ENCODE measurements around the gene CDKN1A. TPM values are rescaled to one million over a fixed set of nuclear protein-coding genes. Genes with fewer than 3 reads are reported as not detected.

CDKN1A gene
- total and polyA plus RNA-seq, 9 of the 15 experiments (the other 6 are each of a cell fraction or from before 2014, with no cell fraction given) = 0.25 to 8.1 (median 5.1) TPM

DNA sequence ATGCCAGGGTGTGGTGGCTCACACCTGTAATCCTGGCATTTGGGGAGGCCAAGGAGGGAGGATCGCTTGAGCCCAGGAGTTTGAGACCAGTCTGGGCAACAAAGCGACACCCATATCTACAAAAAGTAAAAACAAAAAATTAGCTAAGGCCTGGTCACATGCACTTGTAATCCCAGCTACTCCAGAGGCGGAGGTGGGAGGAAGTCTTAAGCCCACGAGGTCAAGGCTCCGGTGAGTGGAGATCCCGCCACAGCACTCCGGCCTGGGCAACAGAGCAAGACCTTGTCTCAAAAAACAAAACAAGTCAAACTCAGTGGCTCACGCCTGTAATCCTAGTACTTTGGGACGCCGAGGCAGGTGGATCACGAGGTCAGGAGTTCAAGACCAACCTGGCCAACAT is 48.7 kb upstream of the CDKN1A start:
- 33% methylated on average over 11 of the region's 11 CpGs for WGBS (ENCODE audit: insufficient coverage, low coverage, missing lambda C conversion rate)
- no TSS peak for BruUV-seq (replicated peaks)
- Histone ChIP-seq H3K4me2 (ENCODE audit: insufficient read depth, low read length) (no peak overlapping the region), H3K27me3 (ENCODE audit: control insufficient read depth in 2 of 2, insufficient read depth in 2 of 2, low read length in 2 of 2) (peaks cover 16 to 46% of the 10 kb centered on the region in 2 experiments), H3K9ac (ENCODE audit: insufficient read depth in 1 of 2, low read depth in 2 of 2, low read length in 2 of 2) (no peak overlapping the region), H3K4me1 (replicated peaks in 1 of 2; ENCODE audit: control insufficient read depth in 2 of 2, insufficient read depth in 2 of 2, low read length in 2 of 2) (no peaks in the 10 kb centered on the region; a peak in 2 of 5 replicates), H3K4me3 (no peak overlapping the region), H3K36me3 (ENCODE audit: control insufficient read depth, insufficient read depth, low read length) (no peaks in the 10 kb centered on the region), H2AFZ (ENCODE audit: low read depth, low read length) (no peak overlapping the region), H3K27ac (ENCODE audit: extremely low read depth, low read depth, low read length) (no peak overlapping the region), H4K20me1 (replicated peaks; ENCODE audit: control insufficient read depth, insufficient read depth, low read length) (no peaks in the 10 kb centered on the region), H3K9me1 (ENCODE audit: control insufficient read depth, insufficient read depth, low read length) (no peaks in the 10 kb centered on the region), H3K79me2 (ENCODE audit: control insufficient read depth, insufficient read depth, low read length) (no peaks in the 10 kb centered on the region), H3K9me3 (replicated peaks; ENCODE audit: control insufficient read depth, insufficient read depth, low read depth, low read length) (no peaks in the 10 kb centered on the region)
- in situ Hi-C loops (cut with MboI) (loop anchor here (10.0 kb wide), 1 partner anchor 125 kb away; no protein-coding TSS in a partner anchor), intact Hi-C loops (cut with micrococcal nuclease) (no loop called here)
- ChIA-PET CTCF (ENCODE audit: low intra/inter-chr PET ratio) (interaction anchor here (0.6 kb wide), 1 partner anchor 129 kb away, joined by 3 read pairs; no protein-coding TSS in a partner anchor), POLR2A (interaction anchor here (1.9 to 2.9 kb wide), 2 partner anchors 19 to 21 kb away, joined by 6 to 8 read pairs; no protein-coding TSS in a partner anchor)
- ATAC-seq (no peak), DNase-seq (ENCODE audit: extremely low read depth in 1 of 4, low spot score in 3 of 4) (no peak), FAIRE-seq (no peak)
- no peak for TF ChIP-seq CLOCK (CRISPR knock-in tag; IDR thresholded peaks at IDR 0.05; ENCODE audit: borderline replicate concordance)
- TF ChIP-seq, protein P1, sequence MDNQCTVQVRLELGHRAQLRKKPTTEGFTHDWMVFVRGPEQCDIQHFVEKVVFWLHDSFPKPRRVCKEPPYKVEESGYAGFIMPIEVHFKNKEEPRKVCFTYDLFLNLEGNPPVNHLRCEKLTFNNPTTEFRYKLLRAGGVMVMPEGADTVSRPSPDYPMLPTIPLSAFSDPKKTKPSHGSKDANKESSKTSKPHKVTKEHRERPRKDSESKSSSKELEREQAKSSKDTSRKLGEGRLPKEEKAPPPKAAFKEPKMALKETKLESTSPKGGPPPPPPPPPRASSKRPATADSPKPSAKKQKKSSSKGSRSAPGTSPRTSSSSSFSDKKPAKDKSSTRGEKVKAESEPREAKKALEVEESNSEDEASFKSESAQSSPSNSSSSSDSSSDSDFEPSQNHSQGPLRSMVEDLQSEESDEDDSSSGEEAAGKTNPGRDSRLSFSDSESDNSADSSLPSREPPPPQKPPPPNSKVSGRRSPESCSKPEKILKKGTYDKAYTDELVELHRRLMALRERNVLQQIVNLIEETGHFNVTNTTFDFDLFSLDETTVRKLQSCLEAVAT (IDR thresholded peaks at IDR 0.05) = no peak
- TF ChIP-seq U2AF1 (optimal IDR thresholded peaks at IDR 0.05; ENCODE audit: low read depth, low read length) = no peak
- TF ChIP-seq RAD21 (CRISPR knock-in tag; conservative IDR thresholded peaks at IDR 0.05 in 1 of 2, IDR thresholded peaks at IDR 0.05 in 1 of 2) = no peak
- TF ChIP-seq XRCC3 (IDR thresholded peaks at IDR 0.05) = no peak
- no peak for TF ChIP-seq MXI1 (IDR thresholded peaks at IDR 0.05; ENCODE audit: low read depth, low read length)

Measured in K562 (cell line).